HG03439 (cell line): ENCODE results near the gene TEKTIP1.
"Not testable (repeated sequence)": the region's sequence is repeated elsewhere in the genome, so short reads cannot be mapped to it uniquely, and the experiment has no call there.

ENCODE experiments used
- ATAC-seq: cut with Tn5 transposase; IDR thresholded peaks from one replicate; pipeline ENCODE4 v1.9.1; 2021; ENCODE audit warnings: mild to moderate bottlenecking, moderate library complexity; ENCODE audit not compliant: unreplicated experiment

TEKTIP1 gene

DNA sequence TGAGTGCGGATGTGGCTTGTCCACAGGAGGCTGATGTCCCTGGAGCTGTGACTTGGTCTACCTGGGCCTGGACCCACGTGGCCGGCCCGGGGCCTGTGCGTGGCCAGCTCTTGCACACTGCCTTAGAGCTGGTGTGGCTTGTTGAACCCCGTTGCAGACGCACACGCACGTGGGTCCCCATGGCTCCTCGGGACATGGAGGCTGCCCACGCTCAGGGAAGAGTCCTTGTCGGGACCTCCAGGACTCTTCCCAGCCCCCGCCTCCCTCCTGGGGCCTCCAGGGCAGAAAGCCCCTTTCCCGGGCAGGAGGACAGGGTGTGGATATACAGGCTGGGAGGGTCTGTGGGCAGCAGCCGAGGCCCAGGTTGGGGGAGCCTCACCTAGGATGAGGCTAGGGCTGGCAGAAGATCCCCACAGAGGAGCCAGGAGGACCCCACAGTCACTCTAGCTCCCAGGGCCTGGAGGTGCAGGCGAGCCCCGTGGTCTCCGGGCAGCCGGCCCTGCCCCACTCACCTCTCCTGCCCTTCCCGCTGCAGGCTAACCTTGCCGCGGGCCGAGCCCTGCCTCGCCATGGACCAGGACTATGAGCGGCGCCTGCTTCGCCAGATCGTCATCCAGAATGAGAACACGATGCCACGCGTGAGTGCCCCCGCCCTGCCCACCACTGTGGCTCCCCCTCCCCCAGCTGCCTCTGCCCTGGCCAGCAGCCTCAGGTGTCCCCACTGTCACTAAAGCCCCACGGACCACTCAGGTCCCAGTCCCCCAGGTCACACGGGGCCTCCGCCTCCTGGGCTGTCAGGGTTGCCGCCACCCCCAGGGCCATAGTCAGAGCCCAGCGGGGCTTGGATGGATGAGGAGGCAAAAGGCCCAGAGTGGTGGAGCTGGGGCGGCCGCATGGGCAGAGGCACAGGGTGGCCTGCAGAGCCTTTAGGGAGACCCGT is 16.3 kb upstream of the TEKTIP1 start:
- no peak for ATAC-seq

- no peak for ATAC-seq
Observed at GRCh38 chr19:3523361-3524077, 15.5 kb upstream of the TEKTIP1 start.

GRCh38 chr19:3524078-3524842 is 14.7 kb upstream of the TEKTIP1 start:
- no peak for ATAC-seq

GRCh38 chr19:3524904-3525451 is 14.0 kb upstream of the TEKTIP1 start:
- no peak for ATAC-seq

- no peak for ATAC-seq
Observed at GRCh38 chr19:3526507-3527237, 12.3 kb upstream of the TEKTIP1 start.

DNA sequence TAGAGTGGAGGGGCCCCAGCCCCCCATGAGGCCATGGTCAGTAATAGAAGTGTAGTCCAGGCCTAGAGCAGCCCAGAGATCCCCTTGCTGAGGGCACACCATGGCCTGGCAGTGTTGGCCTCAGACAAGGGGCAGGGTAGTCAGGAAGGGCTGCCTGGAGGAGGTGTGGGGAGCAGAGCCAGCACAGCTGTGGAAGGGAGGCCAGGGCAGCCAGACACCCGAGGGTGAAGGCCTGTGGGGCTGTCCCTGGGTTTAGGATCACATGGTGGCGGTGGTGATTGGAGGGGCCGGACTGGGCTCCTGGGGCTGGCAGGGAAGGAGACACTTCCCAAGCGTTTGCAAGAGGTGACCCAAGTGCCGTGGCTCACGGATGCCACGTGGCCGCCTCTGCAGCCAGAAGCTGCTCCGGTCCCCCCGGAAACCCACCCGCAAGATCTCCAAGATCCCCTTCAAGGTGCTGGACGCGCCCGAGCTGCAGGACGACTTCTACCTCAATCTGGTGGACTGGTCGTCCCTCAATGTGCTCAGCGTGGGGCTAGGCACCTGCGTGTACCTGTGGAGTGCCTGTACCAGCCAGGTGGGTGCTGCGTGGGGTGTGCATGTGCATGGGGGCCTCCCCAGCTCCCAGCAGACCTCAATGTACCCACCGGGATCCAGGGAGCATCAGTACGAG is 11.6 kb upstream of the TEKTIP1 start:
- no peak for ATAC-seq

GRCh38 chr19:3528080-3528479 is 10.9 kb upstream of the TEKTIP1 start:
- ATAC-seq, result no peak

DNA sequence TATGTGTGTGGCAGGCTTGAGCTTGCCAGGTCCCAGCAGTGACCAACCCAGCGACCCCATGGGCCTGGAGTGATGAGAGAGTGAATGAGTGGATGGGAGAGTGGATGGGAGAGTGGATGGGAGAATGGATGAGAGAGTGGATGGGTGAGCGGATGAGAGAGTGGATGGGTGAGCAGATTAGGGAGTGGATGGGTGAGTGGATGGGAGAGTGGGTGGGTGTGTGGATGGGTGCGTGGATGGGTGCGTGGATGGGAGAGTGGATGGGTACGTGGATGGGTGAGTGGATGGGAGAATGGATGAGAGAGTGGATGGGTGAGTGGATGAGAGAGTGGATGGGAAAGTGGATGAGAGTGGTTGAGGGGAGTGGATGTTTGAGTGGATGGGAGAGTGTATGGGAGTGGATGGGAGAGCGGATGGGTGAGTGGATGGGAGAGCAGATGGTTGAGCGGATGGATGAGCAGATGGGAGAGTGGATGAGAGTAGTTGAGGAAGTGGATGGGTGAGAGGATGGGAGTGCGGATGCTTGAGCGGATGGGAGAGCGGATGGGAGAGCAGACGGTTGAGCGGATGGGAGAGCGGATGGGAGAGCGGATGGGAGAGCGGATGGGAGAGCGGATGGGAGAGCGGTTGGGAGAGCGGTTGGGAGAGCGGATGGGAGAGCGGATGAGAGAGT is 10.3 kb upstream of the TEKTIP1 start:
- no peak for ATAC-seq

DNA sequence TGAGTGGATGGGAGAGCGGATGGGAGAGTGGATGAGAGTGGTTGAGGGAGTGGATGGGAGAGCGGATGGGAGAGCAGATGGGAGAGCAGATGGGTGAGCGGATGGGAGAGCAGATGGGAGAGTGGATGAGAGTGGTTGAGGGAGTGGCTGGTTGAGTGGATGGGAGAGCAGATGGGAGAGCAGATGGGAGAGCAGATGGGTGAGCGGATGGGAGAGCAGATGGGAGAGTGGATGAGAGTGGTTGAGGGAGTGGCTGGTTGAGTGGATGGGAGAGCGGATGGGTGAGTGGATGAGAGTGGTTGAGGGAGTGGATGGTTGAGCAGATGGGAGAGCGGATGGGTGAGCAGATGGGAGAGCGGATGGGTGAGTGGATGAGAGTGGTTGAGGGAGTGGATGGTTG is 9.7 kb upstream of the TEKTIP1 start:
- not testable (repeated sequence) for ATAC-seq

DNA sequence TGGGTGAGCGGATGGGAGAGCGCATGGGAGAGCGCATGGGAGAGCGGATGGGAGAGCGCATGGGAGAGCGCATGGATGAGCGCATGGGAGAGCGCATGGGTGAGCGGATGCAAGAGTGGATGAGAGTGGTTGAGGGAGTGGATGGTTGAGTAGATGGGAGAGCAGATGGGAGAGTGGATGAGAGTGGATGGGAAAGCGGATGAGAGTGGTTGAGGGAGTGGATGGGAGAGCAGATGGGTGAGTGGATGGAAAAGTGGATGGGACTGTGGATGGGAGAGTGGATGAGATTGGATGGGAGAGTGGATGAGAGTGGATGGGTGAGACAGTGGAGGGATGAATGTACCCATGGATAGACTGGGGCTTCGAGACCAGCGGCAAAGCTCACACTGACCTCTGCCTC is 8.6 kb upstream of the TEKTIP1 start:
- ATAC-seq, result no peak

GRCh38 chr19:3531716-3532115 is 7.3 kb upstream of the TEKTIP1 start:
- no peak for ATAC-seq

DNA sequence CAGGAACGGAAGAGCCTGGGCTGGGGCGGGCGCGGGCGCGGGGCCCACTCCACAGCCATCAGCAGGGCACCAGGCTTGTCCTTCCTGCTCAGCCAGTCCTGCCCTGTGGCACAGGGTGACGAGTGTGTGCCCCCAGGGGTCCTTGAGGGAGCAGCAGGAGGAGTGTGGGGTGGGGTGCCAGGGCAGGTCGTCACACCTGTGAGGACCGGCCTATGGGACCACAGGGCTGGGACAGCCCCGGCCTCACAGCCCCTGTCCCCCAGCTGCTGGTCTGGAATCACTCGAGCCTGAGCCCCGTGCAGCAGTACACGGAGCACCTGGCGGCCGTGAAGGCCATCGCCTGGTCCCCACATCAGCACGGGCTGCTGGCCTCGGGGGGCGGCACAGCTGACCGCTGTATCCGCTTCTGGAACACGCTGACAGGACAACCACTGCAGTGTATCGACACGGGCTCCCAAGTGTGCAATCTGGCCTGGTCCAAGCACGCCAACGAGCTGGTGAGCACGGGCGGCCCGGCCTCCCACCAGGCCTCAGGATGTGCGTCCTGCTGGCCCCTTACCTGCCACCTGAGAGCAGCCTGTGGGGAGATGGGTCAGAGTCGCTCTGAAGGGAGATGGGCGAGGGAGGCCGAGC is 6.7 kb upstream of the TEKTIP1 start:
- ATAC-seq, result no peak

DNA sequence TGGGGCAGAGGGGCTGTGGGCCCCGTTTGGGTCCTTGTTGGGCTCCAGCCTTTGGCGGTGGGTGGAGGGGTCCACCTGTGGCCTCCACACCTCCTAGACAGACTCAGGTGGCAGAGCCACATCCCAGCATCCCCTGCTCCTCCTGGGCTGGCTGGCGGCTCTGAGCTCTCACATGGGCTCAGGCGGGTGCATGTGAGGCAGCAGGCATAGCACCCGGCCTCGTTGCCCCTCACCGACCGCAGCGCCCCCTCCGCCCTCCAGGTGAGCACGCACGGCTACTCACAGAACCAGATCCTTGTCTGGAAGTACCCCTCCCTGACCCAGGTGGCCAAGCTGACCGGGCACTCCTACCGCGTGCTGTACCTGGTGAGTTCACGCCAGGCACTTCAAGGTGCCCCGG is 5.9 kb upstream of the TEKTIP1 start:
- no peak for ATAC-seq

DNA sequence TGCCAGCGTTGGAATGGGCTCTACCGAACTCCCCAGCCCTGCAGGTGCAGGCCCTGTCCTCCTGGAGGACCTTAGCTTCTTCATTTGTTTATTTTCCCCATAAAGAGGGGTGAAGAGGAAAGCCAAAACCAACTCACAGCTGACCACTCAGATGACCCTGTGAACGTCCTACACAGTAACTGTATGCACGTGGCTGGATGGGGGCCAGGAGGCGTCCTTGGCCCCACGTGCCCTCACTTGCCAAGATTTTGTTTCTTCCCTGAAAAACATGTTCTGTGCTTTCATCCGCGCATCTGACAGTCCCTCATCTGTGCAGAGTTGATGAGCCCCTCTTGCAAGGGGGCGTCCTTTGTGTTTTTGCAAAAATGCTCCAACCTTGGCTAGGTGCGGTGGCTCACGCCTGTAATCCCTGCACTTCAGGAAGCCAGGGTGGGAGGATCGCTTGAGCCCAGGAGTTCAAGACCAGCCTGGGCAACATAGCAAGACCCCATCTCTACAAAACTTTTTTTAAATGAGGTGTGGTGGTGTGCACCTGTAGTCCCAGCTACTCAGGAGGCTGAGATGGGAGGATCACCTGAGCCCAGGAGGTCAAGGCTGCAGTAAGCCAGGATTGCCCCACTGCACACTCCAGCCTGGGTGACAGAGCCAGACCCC is 5.3 kb upstream of the TEKTIP1 start:
- ATAC-seq, result no peak

GRCh38 chr19:3534375-3535234 is 4.4 kb upstream of the TEKTIP1 start:
- ATAC-seq, result no peak

GRCh38 chr19:3535235-3535535 is 3.8 kb upstream of the TEKTIP1 start:
- ATAC-seq, result no peak

DNA sequence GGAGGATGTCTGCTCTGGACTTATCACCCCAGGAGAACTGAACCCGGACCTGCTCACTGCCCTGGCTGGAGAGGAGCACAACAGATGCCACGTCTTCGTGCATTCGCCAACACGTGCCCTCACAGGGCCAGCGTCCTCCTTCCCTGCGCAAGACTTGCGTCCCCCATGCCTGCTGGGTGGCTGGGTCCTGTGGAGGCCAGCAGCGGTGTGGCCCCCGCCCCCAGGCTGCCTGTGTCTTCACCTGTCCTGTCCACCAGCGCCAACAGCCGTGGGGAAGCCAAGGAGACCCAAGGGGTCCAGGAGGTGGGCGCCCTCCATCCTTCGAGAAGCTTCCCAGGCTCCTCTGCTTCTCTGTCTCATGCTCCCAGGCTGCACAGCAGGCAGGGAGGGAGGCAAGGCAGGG is 3.4 kb upstream of the TEKTIP1 start:
- no peak for ATAC-seq

- no peak for ATAC-seq
Observed at GRCh38 chr19:3535981-3536380, 3.0 kb upstream of the TEKTIP1 start.
